NOMO-1 treated with dmso at 0.1 percent for 144 hours (cell line): ENCODE measurements around the gene FAM9B.

ENCODE experiments used
- DNase-seq: peaks from one replicate; lab custom pipeline; 2025; ENCODE audit not compliant: unreplicated experiment; lab: John Stamatoyannopoulos, UW

FAM9B gene

DNA sequence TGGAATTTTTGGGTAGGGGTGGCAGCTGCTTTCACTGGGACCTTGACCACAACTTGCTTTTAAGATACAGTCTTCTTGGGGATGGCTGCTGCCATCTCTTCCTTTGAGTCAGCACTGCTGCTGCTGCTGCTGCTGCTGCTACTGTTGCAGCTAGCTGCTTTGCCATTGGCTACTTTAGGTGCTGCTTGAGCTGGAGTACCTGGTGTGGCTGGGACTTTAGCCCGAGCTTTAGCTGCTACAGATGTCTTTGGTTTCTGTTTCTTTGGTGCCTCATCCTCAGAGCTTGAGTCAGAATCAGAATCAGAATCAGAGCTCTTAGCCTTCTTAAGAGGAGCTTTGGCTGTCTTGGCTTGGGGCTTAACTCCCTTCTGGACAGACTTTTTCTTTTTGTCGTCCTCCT is 52.2 kb downstream of the FAM9B start:
- no peak for DNase-seq

DNA sequence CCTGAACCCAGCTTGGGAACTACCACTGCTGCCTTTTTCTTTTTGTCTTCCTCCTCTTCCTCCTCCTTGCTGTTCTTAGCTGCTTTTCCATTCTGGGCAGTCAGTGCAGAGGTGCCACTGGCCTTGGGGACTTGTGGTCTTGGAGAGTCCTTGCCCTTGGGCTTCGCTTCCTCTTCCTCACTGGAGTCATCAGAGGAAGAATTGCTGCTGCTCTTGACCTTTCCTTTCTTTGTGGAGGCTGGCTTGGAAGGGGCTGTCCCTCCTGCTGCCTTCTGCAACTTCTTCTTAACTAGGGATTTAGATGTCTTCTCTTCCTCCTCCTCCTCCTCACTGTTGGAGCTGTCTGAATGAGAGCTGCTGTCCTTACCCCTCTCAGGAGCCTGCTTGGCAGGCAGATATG is 53.2 kb downstream of the FAM9B start:
- DNase-seq, result no peak
